Measurements from ENCODE around the gene MS4A10.

- TF ChIP-seq POLR2A (IDR thresholded peaks at IDR 0.05) = no peak
- TF ChIP-seq, protein P1, sequence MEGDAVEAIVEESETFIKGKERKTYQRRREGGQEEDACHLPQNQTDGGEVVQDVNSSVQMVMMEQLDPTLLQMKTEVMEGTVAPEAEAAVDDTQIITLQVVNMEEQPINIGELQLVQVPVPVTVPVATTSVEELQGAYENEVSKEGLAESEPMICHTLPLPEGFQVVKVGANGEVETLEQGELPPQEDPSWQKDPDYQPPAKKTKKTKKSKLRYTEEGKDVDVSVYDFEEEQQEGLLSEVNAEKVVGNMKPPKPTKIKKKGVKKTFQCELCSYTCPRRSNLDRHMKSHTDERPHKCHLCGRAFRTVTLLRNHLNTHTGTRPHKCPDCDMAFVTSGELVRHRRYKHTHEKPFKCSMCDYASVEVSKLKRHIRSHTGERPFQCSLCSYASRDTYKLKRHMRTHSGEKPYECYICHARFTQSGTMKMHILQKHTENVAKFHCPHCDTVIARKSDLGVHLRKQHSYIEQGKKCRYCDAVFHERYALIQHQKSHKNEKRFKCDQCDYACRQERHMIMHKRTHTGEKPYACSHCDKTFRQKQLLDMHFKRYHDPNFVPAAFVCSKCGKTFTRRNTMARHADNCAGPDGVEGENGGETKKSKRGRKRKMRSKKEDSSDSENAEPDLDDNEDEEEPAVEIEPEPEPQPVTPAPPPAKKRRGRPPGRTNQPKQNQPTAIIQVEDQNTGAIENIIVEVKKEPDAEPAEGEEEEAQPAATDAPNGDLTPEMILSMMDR (IDR thresholded peaks at IDR 0.05) = no peak
Measured at GRCh38 chr11:60845338-60845737, 60.2 kb downstream of the MS4A10 start.
